Astrocyte (in vitro differentiated cells and primary cell): ENCODE data around the gene C2orf68. TPM values are rescaled to one million over a fixed set of nuclear protein-coding genes. Genes with fewer than 3 reads are reported as not detected.

Experiments used
- DNase-seq: peaks from one replicate; pipeline ENCODE4 v3.0.0-alpha.2; 2010; ENCODE audit warnings: low read depth
- FAIRE-seq: peaks from 2 replicates; lab custom pipeline; 2011; peaks lifted over from hg19 to GRCh38; lab: Jason Lieb, UNC
- H2AFZ ChIP-seq: 2 replicates; pipeline ENCODE4 v1.6.0; 2012; ENCODE audit warnings: low read depth, low read length, inconsistent platforms
- H3K27ac ChIP-seq: 2 replicates; pipeline ENCODE4 v1.5.1; 2011; ENCODE audit warnings: low read depth, low read length, inconsistent platforms
- H3K27me3 ChIP-seq: 2 replicates; pipeline ENCODE4 v1.6.0; 2011; ENCODE audit warnings: low read length, inconsistent platforms; ENCODE audit not compliant: insufficient read depth
- H3K36me3 ChIP-seq: 2 replicates; pipeline ENCODE4 v1.5.1; 2011; ENCODE audit warnings: low read length, inconsistent platforms; ENCODE audit not compliant: insufficient read depth
- H3K4me1 ChIP-seq: 2 replicates; pipeline ENCODE4 v1.5.1; 2011; ENCODE audit warnings: low read length, inconsistent platforms; ENCODE audit not compliant: insufficient read depth
- H3K4me2 ChIP-seq: 2 replicates; pipeline ENCODE4 v1.6.0; 2012; ENCODE audit warnings: low read length, inconsistent platforms
- H3K4me3 ChIP-seq: 2 replicates; pipeline ENCODE4 v1.5.1; 2011; ENCODE audit warnings: low read depth, mild to moderate bottlenecking, low read length, inconsistent platforms; ENCODE audit not compliant: insufficient read depth
- H3K79me2 ChIP-seq: 2 replicates; pipeline ENCODE4 v1.6.0; 2012; ENCODE audit warnings: mild to moderate bottlenecking, low read length, inconsistent platforms; ENCODE audit not compliant: insufficient read depth
- H3K9ac ChIP-seq: 2 replicates; pipeline ENCODE4 v1.6.0; 2012; ENCODE audit warnings: mild to moderate bottlenecking, low read length, inconsistent platforms
- H3K9me3 ChIP-seq: 2 replicates; pipeline ENCODE4 v1.5.1; 2012; ENCODE audit warnings: low read depth, mild to moderate bottlenecking, low read length, inconsistent platforms; ENCODE audit not compliant: insufficient read depth
- H4K20me1 ChIP-seq: 2 replicates; pipeline ENCODE4 v1.6.0; 2012; ENCODE audit warnings: low read length, inconsistent platforms; ENCODE audit not compliant: insufficient read depth
- H3K27ac Mint-ChIP-seq: one replicate; pipeline ENCODE4 v1.8.0; 2021; ENCODE audit warnings: mild to moderate bottlenecking, mixed read lengths; ENCODE audit not compliant: unreplicated experiment
- H3K27me3 Mint-ChIP-seq: one replicate; pipeline ENCODE4 v1.8.0; 2021; ENCODE audit warnings: low read depth, mixed read lengths; ENCODE audit not compliant: unreplicated experiment
- H3K36me3 Mint-ChIP-seq: one replicate; pipeline ENCODE4 v1.8.0; 2021; ENCODE audit warnings: low read depth, mixed read lengths; ENCODE audit not compliant: unreplicated experiment
- H3K4me1 Mint-ChIP-seq: one replicate; pipeline ENCODE4 v1.8.0; 2021; ENCODE audit warnings: low read depth, mixed read lengths; ENCODE audit not compliant: unreplicated experiment
- H3K4me3 Mint-ChIP-seq: one replicate; pipeline ENCODE4 v1.8.0; 2021; ENCODE audit warnings: mild to moderate bottlenecking, moderate library complexity, mixed read lengths; ENCODE audit not compliant: unreplicated experiment
- H3K9me3 Mint-ChIP-seq: one replicate; pipeline ENCODE4 v1.8.0; 2021; ENCODE audit warnings: mild to moderate bottlenecking, mixed read lengths; ENCODE audit not compliant: unreplicated experiment
- EZH2 ChIP-seq: IDR thresholded peaks from 2 replicates; pipeline ENCODE4 v1.6.1; 2012; ENCODE audit warnings: mild to moderate bottlenecking, low read length, inconsistent platforms; ENCODE audit not compliant: insufficient read depth
- total RNA-seq: library from RNA; stranded (reverse); gene quantifications from 2 replicates; pipeline ENCODE4 v1.2.1, GENCODE V29; 2021
- TF ChIP-seq, protein P1 (sequence below): IDR thresholded peaks from 2 replicates; pipeline ENCODE4 v1.5.1; 2011; ENCODE audit warnings: low read depth, mild to moderate bottlenecking, inconsistent platforms, low read length, moderate library complexity; ENCODE audit not compliant: insufficient read depth

The C2orf68 gene
- total RNA-seq, 1 donor from 2014 or later: 17.8 TPM

DNA sequence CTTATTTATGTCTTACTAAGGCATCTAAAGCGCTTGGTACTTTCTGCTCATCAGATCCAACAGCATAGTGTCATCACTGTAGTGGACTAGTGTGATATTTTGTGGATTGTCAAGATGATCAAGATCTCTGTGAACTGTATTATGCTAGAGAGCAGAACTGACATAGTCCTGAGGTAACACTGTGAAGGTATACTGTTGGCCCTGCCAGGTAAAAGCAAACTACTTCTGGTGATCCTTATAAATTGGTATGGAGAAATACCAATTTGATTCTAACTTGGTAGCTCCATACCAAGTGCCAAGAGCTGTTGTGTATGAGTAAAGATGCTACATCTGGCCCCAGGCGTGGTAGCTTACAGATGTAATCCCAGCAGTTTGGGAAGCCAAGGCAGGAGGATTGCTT is 40.2 kb upstream of the C2orf68 start:
- Mint-ChIP-seq H3K4me1 (peaks cover 5% of the 10 kb centered on the region), H3K4me3 (no peak overlapping the region), H3K36me3 (peaks cover 25% of the 10 kb centered on the region), H3K27me3 (no peaks in the 10 kb centered on the region), H3K9me3 (no peaks in the 10 kb centered on the region), H3K27ac (no peak overlapping the region)
- TF ChIP-seq EZH2: no peak
- TF ChIP-seq, protein P1, sequence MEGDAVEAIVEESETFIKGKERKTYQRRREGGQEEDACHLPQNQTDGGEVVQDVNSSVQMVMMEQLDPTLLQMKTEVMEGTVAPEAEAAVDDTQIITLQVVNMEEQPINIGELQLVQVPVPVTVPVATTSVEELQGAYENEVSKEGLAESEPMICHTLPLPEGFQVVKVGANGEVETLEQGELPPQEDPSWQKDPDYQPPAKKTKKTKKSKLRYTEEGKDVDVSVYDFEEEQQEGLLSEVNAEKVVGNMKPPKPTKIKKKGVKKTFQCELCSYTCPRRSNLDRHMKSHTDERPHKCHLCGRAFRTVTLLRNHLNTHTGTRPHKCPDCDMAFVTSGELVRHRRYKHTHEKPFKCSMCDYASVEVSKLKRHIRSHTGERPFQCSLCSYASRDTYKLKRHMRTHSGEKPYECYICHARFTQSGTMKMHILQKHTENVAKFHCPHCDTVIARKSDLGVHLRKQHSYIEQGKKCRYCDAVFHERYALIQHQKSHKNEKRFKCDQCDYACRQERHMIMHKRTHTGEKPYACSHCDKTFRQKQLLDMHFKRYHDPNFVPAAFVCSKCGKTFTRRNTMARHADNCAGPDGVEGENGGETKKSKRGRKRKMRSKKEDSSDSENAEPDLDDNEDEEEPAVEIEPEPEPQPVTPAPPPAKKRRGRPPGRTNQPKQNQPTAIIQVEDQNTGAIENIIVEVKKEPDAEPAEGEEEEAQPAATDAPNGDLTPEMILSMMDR: no peak
- no peak overlapping the region for H3K27ac ChIP-seq
- no peaks in the 10 kb centered on the region for H3K79me2 ChIP-seq
- H3K4me2 ChIP-seq: peak overlapping the region; percentile 59
- peaks cover 3% of the 10 kb centered on the region for H4K20me1 ChIP-seq
- no peak overlapping the region for H3K9ac ChIP-seq
- H3K9me3 ChIP-seq: no peaks in the 10 kb centered on the region
- no peaks in the 10 kb centered on the region for H3K27me3 ChIP-seq
- no peak for DNase-seq
- no peak overlapping the region for H2AFZ ChIP-seq
- peaks cover 37% of the 10 kb centered on the region for H3K4me1 ChIP-seq
- peaks cover 29% of the 10 kb centered on the region for H3K36me3 ChIP-seq
- FAIRE-seq: no peak
- no peak overlapping the region for H3K4me3 ChIP-seq

DNA sequence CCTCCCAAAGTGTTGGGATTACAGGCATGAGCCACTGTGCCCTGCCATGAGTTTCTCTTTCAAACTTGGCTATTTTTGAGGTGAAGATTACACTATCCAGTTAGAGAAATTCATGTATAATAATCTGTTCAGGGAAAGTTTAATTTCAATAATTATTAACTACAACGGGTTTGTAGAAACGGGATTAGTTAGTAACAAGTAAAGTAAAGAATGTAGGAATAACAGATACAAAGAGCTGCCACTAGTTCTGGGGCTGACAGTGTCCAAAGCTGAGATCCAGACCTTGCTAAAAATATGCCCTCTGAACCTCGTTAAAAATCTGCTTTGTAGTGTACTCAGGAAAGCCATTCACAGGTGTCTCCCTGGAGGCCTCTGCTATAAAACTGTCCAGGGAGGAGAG is 39.2 kb upstream of the C2orf68 start:
- H3K4me3 ChIP-seq: no peak overlapping the region
- no peak overlapping the region for H3K4me3 Mint-ChIP-seq
- H2AFZ ChIP-seq: no peak overlapping the region

DNA sequence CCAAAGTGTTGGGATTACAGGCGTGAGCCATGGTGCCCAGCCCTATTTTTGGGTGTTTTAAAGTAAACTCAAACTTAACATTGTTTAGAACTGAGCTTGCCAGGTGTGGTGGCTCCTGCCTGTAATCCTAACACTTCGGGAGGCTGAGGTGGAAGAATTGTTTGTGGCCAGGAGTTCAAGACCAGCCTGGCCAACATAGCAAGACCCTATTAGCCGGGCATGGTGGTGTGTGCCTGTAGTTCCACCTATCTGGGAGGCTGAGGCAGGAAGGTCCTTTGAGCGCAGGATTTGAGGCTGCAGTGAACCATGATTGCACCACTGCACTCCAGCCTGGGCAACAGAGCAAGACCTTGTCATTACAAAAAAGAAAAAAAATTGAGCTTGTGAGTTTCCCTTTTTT is 38.6 kb upstream of the C2orf68 start:
- no peaks in the 10 kb centered on the region for H3K4me1 Mint-ChIP-seq
- Histone ChIP-seq H3K9me3 (no peaks in the 10 kb centered on the region), H2AFZ (no peak overlapping the region), H3K4me2 (no peak overlapping the region), H3K27ac (no peak overlapping the region), H3K4me3 (no peak overlapping the region), H3K36me3 (peaks cover 42% of the 10 kb centered on the region), H3K27me3 (no peaks in the 10 kb centered on the region), H4K20me1 (peaks cover 3% of the 10 kb centered on the region), H3K79me2 (no peaks in the 10 kb centered on the region), H3K9ac (no peak overlapping the region), H3K4me1 (peaks cover 28% of the 10 kb centered on the region)
- H3K27me3 Mint-ChIP-seq: no peaks in the 10 kb centered on the region
- H3K36me3 Mint-ChIP-seq: peaks cover 22% of the 10 kb centered on the region
- FAIRE-seq (no peak), DNase-seq (no peak)
- H3K4me3 Mint-ChIP-seq: no peak overlapping the region
- H3K9me3 Mint-ChIP-seq: no peaks in the 10 kb centered on the region
- TF ChIP-seq, protein P1: no peak
- TF ChIP-seq EZH2: no peak
- H3K27ac Mint-ChIP-seq: no peak overlapping the region

More for the DNA sequence above, 39.2 kb upstream of the C2orf68 start:
- Histone ChIP-seq H3K4me1 (peaks cover 34% of the 10 kb centered on the region), H3K9ac (no peak overlapping the region), H3K4me2 (no peak overlapping the region), H3K36me3 (peaks cover 36% of the 10 kb centered on the region), H4K20me1 (peaks cover 3% of the 10 kb centered on the region), H3K27ac (no peak overlapping the region), H3K9me3 (no peaks in the 10 kb centered on the region), H3K79me2 (no peaks in the 10 kb centered on the region), H3K27me3 (no peaks in the 10 kb centered on the region)
- peaks cover 3% of the 10 kb centered on the region for H3K4me1 Mint-ChIP-seq
- no peaks in the 10 kb centered on the region for H3K27me3 Mint-ChIP-seq
- H3K27ac Mint-ChIP-seq: no peak overlapping the region
- TF ChIP-seq, protein P1: no peak
- no peak for TF ChIP-seq EZH2
- DNase-seq (no peak), FAIRE-seq (no peak)
- H3K36me3 Mint-ChIP-seq: peaks cover 25% of the 10 kb centered on the region
- H3K9me3 Mint-ChIP-seq: no peaks in the 10 kb centered on the region
